Coronary artery (tissue), 2 donors: Measurements from ENCODE around the gene GUCD1.

ENCODE experiments used
- DNase-seq: peaks from one replicate; pipeline ENCODE4 v3.0.0-alpha.2; 2017; ENCODE audit warnings: low spot score
- H3K27ac ChIP-seq, 2 donors: fragments of 200-600 bp; sonication (generic); one replicate each; pipeline ENCODE4 v1.5.1; 2016 to 2019
- H3K4me3 ChIP-seq: fragments of 200-600 bp; sonication (generic); 2 replicates; pipeline ENCODE4 v1.5.1; 2016; ENCODE audit warnings: mild to moderate bottlenecking, moderate library complexity
- CTCF ChIP-seq: fragments of 200-600 bp; sonication (generic); IDR thresholded peaks from one replicate; pipeline ENCODE4 v1.5.1; 2019; ENCODE audit warnings: antibody characterized with exemption

GUCD1 gene

GRCh38 chr22:24517446-24517845 lies 37.5 kb downstream of the GUCD1 start:
- DNase-seq = no peak
- H3K4me3 ChIP-seq = no peak overlapping the region
- H3K27ac ChIP-seq = no peak overlapping the region
- TF ChIP-seq CTCF = no peak

- DNase-seq = no peak
- Histone ChIP-seq H3K4me3 (peak overlapping the region; percentile 32), H3K27ac (peak overlapping the region in 1 of 2 donors; percentile 72)
- no peak for TF ChIP-seq CTCF
These were observed 38.6 kb downstream of the GUCD1 start for GRCh38 chr22:24516301-24516737.

GRCh38 chr22:24515027-24515338 lies 40.0 kb downstream of the GUCD1 start:
- Histone ChIP-seq H3K27ac (no peak overlapping the region), H3K4me3 (no peak overlapping the region)
- no peak for TF ChIP-seq CTCF
- no peak for DNase-seq

- no peak for TF ChIP-seq CTCF
- Histone ChIP-seq H3K4me3 (no peak overlapping the region), H3K27ac (no peak overlapping the region)
- DNase-seq = no peak
These were observed 40.5 kb downstream of the GUCD1 start for GRCh38 chr22:24514241-24515026.

GRCh38 chr22:24513378-24514240 lies 41.3 kb downstream of the GUCD1 start:
- no peak overlapping the region for H3K4me3 ChIP-seq
- no peak overlapping the region for H3K27ac ChIP-seq
- DNase-seq = no peak
- no peak for TF ChIP-seq CTCF

GRCh38 chr22:24512043-24512442 lies 42.9 kb downstream of the GUCD1 start:
- no peak overlapping the region for H3K27ac ChIP-seq
- TF ChIP-seq CTCF = no peak
- no peak overlapping the region for H3K4me3 ChIP-seq
- no peak for DNase-seq
